GM18498 (cell line): ENCODE results near the gene TNIP1.

Source experiments
- ATAC-seq: cut with Tn5 transposase; IDR thresholded peaks from one replicate; pipeline ENCODE4 v1.9.1; 2021; ENCODE audit warnings: mild to moderate bottlenecking, moderate library complexity; ENCODE audit not compliant: unreplicated experiment

Gene TNIP1

DNA sequence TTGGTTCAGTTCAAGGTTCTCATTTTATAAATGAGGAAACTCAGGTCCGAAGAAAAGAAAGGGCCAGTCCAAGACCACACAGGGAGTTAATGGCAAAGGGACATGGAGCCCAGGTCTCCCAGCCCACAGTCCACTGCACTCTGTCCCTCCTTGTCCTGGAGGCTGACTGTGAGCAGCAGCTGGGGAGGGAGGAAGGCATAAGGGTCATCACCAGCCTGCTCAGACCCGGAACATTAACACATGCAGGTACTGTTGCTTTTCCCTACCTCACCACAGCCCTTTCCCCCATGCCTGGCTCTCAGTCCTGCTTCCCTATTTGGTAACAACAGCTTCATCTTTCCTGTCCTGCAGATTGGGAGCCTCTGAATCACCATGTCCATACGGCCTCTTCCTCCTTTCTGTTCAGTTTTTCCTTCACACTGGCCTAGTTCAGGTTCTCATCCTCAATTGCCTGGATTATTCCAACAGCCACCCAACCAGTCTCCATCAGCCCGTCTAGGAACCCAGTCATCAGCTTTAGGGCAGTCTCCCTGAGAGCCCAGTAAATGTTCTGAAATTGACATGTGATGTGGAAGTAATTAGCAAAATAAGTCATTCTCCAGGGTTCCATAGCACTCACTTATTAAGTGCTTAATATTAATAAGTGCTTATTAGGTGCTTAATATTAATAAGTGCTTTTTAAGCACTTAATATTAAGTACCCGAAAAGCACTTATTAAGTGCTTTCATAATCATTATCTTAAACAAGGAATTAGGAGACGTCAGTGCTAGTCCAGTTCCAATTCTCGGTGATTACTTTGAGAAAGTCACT, 56.2 kb downstream of the TNIP1 start:
- ATAC-seq = no peak

DNA sequence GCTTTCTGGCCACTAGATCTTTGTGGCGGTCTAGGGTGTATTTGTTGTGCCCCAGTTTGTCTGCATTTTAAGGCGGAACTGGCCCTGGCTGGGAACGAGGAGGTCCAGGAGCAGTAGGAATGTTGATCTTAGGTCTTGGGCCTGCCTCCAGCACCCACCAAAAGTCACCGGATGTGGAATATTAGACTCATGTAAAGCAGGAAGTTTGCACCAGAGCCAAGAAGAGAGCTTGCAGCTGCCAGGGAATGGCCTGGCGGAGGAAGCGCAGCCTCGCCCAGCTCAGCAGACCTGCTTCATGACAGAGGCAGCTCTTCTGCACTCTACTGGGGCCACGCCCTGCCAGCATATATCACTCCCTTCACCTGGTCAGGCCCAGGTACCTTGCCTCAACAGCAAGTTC, 57.2 kb downstream of the TNIP1 start:
- ATAC-seq = no peak

DNA sequence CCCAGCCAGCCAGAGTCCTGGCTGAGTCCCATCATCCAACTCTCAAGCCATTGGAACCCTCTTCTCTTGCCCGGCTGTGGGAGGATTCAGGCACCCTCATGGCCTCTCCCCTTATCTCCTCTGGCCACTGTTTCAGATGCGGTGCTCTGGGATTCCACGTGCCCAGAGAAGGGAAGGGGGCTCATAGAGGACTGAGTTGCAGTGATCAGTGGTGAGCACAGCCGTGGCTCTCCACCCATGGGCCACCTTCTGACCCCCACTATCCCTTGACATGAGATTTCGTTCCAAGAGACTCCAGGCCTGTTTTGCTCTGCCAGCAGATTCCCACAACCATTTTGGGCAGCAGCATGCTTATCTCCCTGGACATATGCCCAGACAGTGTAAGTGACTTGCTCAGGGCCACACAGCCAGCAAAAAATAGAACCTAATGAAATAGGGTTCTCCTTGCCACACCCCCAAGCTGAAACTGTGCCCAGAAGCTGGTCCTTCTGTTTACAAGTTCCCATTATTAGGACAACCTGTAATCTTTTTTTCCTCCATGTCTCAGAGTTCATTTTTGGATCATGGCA, 57.7 kb downstream of the TNIP1 start:
- no peak for ATAC-seq

DNA sequence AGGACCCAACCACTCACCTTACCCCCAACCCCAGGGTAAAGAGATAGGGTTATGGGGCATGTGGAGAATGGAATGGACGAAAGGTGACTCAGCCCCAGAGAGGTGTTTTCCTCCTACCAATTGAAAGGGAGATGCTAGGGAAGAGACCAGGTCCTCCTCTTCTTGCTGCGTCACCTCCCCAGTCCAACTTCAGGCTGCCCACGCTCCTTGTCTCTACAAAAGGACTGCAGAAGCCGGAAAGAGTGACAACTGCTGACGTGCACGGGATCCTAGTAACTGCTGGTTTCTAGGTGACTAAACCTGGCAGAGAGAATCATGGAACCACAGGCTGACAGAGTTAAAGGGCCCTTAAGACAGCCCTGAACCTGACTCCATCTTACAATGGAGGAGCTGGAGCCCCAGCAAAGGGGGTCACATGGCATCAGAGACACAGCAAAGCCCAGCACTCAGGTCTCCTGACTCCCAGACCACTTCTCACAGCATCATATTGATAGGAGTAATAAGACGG, 58.3 kb downstream of the TNIP1 start:
- ATAC-seq = no peak

DNA sequence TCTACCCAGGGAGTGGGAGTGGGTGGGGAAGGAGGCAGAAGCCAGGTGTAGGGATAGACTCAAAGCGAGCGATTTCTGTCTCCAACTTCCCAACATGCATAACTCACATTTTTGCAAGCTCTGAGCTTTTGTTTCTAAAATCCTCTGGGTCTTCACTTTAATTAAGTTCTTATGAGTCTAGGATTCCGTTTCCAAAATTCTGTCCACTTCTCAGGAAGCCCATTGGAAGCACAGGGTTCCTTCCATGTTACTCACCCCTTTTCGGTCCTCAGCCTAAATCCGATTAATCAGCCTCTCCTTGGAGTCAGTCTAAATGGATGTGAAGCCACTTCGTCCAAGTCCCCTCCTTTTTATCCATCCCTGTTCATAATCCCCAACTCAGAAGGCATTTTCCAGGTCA, 59.1 kb downstream of the TNIP1 start:
- no peak for ATAC-seq

DNA sequence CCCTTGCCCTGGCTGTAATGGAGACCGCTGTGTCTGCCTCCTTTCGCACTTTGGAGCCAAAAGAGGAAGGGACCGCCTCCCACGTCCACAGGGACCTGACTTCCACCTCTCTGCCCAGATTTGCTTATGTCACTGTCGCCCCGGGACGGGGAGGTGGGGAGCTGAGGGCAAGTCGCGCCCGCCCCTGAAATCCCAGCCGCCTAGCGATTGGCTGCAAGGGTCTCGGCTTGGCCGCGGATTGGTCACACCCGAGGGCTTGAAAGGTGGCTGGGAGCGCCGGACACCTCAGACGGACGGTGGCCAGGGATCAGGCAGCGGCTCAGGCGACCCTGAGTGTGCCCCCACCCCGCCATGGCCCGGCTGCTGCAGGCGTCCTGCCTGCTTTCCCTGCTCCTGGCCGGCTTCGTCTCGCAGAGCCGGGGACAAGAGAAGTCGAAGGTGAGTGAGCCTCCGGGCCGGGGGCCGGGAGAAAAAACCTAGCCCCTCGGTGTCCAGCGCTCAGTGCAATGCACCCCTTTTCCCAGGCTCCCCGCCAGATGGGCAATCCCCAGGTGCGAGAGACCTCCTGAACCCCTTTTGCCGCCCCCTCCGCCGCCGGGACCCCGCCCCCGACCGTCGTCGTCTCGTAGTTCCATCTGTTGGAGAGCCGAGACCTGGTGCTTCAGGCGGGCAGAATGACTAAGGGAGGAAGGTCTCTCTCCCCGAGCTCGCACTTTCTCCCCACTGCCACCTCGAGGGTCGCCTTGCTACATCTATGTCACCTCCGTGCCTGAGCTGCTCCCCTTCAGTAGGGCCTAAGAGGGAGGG, 60.3 kb downstream of the TNIP1 start, which contains the start of gene GPX3:
GPX3 (plus strand) TSS at position 288 of the 807 bp plus-strand sequence; CDS start at position 352, 64 bp downstream.
- ATAC-seq = peak; percentile 76

DNA sequence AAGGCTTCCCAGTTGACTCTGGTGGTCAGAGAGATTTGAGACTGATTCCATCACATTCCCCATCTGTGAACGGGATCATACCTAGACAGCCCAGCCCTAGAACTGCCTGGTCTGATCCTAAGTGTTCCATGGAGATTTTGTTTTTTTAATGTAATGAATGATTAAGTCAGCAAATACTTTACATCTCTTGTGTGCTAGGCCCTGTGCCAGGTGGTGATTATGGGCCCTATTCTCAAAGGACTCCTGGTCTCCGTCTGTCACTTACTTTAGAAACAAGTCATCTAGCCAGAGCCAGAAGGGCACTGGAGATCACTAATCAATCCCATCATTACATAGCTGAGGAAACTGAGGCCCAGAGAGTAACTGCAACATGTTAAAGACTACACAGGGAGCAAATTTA, 61.5 kb downstream of the TNIP1 start:
- ATAC-seq = no peak

DNA sequence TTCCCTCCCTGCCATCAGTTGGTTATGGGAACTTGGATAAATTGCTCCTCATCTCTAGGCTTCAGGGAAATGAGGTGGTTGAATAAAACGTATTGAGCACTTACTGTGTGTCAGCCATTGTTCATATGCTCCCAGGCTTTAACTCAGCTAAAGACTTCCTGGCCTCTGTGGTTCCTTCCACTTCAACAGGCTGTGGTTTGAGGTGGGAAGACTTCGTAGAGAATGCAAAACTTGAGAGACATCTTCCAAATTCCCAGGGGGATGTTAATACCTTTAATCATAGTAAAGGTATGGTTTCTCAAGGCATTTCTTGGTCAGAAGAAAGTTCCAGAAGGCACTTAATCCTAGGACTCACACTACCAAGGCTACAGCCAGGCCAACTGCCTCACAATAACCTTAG, 62.0 kb downstream of the TNIP1 start:
- ATAC-seq = no peak

DNA sequence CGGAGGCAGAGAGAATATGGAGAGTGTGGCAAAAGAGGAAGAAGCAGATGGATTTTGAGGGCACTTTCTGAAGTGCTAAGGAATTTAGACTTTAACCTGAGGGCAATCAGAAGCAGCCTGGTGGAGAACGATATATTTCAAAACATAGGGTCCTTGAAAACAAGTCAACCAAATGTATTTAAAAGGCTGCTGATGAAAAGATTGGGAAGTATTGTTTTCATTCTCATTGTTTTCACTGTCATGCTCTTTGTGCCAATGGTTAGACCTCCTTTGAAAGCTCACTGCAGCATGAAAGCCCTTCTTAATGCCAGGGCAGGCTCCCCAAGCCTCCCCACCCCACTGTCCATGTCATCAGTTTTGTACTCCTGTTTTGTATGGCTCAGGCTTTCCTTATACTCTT, 62.9 kb downstream of the TNIP1 start:
- no peak for ATAC-seq

DNA sequence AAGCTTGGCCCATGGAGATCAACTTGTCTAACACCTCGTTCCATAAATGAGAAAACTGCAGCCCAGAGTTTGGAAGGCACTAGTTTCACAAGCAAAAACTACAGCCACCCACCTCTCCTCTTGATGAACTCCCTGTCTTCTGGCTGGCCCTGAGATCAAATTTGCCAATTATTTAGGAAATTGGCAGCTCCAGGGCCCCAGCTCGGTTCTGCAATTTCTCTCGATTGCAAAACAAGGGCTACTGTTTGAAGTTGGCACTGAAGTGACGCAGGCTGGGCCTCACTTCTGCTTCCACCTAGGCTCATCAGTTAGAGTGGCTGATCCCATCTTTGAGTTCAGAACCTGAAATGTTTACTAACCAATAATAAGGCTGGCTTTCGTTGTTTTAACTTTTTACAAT, 64.1 kb downstream of the TNIP1 start:
- ATAC-seq = no peak

DNA sequence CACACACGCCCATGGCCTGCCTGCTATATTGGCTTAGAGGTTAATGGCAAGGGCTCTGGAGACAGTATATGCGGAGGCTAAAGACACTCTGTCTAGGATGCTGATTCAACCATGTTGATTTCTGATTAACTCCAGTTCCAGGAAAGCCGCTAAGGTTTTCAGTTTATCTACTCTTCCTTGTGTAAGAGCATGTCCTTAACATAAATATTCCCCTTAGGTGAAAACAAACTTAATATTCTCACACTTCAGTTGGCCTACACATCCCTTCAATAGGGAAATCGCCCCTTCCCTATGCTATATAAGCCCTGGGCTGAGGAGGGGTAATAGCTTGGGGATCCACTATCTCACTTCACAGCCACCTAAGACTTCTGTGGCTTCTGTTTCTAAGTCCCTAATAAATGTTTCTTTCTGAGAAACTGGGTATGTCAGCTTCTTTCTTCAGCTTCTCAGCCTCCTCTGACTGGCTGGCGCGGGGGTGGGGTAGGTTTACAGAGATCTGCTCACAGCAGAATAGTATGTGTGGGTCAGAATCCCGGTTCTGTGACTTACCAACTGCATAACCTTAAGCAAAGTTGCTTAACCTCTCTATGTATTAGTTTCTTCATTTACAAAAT, 64.8 kb downstream of the TNIP1 start:
- ATAC-seq = no peak

DNA sequence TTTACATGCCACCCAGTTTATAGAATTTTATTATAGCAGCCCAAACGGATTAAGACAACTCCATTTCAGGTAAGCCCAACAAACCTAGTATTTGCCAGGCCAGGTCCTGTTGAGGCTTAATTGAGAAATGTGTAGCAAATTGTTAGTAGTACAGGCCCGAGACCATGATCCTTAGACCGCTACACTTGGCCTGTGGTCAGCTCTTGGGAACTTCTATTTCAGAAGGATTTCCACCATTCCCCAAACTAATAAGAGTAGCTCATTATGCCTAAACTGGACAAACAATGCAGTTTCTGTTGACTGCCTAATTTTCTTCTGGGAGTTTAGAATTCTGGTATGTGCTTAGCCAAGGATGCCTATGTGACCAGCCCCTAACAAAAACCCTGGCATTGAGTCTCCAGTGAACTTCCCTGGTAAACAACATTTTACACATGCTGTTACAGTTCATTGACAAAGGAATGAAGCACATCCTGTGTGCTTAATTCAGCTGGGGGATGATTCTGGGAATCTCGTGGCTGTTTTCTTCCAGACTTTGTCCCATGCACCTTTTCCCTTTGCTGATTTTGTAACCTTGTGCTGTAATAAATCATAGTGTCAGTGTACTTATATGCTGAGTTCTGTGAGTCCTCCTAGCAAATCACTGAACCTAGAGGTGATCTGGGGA, 66.0 kb downstream of the TNIP1 start:
- ATAC-seq = no peak

DNA sequence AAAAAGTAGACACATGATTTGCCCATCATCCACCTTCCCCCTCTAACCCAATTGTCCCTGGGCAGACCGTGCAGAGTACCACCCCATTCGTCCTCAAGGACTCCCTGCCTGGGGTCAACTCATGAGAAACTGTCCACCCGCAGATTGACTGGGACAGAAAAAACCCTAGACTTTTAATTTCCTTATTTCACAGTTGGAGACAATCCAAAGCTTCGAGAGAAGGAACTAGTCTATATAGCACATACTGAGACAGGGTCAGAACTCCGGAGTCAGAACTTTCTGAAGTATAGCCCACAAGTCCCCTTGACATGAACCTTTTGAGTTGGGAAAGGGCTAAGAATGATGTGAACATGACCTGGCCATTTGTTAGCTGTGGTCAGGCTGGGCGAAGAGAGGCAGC, 68.0 kb downstream of the TNIP1 start:
- ATAC-seq = no peak

DNA sequence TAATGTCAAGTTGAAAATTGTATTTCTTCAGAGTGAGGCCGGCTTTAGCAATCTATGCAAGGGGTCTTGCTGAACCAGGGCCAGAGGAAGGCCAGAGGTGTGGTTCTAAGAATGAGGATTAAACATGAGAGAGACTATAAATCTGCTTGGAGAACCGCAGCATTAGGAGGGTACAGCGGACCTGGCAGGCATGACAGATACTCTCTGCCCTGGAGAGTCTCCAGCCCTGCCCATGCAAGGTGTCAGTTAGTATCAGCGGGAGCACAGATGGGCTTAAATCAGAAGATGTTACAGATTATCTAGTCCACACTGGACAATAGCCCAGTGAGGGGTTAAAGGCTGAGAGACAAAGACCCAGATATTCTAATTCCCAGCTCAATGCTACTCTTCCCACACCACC, 71.9 kb downstream of the TNIP1 start:
- ATAC-seq = no peak

DNA sequence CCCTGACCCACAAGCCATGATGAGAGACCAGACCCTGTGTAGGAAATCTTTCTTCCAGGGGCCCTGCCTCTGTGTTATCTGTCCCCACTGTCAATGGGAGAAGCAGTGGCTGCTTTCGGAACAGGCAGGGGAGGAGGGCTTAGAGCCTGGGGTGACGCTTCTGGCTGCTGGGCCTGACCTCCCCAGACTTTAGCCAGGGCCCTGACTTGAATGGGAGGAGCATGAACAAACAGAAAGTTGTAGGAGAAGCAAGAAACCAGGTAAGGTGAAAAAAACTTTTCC, 72.7 kb downstream of the TNIP1 start:
- ATAC-seq = no peak

DNA sequence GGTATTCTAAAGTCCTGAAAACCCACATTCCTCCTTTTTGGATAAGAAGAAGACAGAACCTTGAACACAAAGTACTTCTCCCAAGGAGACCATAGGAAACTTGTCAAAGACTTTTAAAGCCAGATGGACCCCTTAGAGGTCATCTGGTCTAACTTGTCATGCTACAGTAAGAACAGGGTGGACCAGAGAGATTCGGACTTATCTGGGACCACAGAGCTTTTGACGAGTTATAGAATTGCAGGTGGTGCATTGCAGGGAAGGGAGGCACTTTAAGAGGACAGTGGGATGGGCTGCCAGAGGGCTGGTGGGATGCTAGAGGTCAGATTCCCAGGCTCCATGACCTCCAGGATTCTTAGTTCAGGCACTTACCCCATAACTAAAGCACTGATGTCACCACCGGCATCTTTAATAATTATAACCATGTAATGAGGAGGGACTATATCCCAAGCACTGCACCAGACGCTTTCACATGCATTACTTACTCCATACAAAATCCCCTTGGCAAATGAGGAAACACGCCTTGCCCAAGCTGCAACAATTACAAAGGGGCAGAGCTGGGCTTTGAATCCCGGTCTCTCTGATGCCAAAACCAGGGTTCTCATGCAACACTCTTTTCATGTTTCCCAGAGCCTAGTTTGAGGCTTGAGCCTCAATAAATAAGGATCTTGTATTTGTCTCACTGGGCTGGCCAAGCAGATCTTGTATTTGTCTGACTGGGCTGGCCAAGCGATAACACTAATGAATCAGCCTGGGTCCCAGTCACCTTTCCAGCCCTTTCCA, 73.2 kb downstream of the TNIP1 start:
- ATAC-seq = no peak

DNA sequence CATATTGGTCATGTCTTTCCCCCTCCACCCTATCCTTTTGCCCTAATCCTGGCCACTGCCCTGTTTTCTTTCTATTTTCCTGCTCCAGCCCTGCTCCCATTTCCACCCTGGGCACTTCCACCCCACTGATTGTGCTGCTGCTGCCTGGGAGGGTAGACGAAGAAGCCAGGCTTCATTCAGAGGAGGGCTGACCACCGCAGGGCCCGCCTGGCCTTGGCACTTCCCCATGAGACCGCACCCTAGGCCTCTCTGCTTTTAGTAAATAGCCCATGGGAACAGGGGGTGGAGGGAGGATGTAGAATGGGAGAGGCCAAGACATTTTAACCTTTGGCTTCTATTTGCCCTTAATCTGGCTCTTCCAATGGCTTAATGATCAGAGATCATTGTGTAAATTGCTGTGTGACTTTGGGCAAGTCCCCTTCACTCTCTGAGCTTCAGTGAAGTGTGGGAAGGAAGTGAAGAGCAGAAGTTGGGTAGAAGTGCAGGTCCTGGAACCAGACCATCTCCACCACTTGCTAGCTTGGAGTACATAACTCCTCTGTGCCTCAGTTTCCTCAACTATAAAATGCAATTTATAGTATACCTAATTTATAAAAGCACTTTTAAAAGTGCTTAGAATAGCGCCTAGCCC, 74.0 kb downstream of the TNIP1 start:
- no peak for ATAC-seq

DNA sequence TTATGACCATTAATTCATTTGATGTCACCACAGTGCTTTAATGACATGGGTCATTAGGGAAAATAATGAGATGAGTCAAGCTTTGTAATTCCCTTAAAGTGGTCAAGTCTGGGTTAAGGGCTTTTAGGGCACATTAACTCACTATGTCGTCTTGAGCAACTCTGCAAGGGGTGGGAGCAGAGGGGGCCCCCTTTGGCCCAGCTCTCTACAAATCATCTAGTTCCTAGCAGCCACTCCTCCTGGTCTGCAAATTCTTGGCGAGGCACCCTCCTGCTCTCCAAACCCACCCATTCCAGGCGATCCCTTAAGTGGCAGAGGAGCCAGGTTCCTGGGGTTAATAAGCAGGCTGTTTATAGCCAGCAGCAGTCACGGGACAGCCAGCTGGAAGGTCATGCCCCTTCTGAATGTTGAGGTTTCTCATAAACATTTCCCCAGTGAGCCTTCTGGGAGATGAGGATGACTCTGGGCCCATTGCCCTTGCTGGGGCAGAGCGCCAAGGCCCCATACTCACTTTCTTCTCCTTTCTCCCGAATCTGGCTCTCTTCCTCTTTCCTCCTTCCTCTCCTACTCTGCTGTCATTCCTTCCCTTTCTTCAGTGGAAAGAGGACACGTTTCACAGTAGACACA, 74.8 kb downstream of the TNIP1 start:
- no peak for ATAC-seq
